HAP-1 (cell line): Measurements from ENCODE around the gene MAN1A2.
"Not testable (repeated sequence)": the region's sequence is repeated elsewhere in the genome, so short reads cannot be mapped to it uniquely, and the experiment has no call there.

Source experiments
- DNase-seq, 2 experiments: peaks; one replicate each; pipeline ENCODE4 v3.0.0-alpha.2; 2016 to 2020; ENCODE audit warnings: low spot score in 2 of 2
- H3K27me3 ChIP-seq: fragments of 250-450 bp; sonication (Bioruptor Pico); 2 replicates; pipeline ENCODE4 v1.5.1; 2020; ENCODE audit warnings: low read depth, mild to moderate bottlenecking, moderate library complexity
- H3K36me3 ChIP-seq: fragments of 250-450 bp; sonication (Bioruptor Pico); replicated peaks from 2 replicates; pipeline ENCODE4 v1.5.1; 2020; ENCODE audit warnings: mild to moderate bottlenecking
- H3K4me1 ChIP-seq: fragments of 250-450 bp; sonication (Bioruptor Pico); 2 replicates; pipeline ENCODE4 v1.5.1; 2020; ENCODE audit warnings: mild to moderate bottlenecking
- H3K4me3 ChIP-seq: fragments of 250-450 bp; sonication (Bioruptor Pico); 2 replicates; pipeline ENCODE4 v1.5.1; 2020; ENCODE audit warnings: mild to moderate bottlenecking, moderate library complexity
- H3K9me3 ChIP-seq: fragments of 250-450 bp; sonication (Bioruptor Pico); 2 replicates; pipeline ENCODE4 v1.5.1; 2020; ENCODE audit warnings: mild to moderate bottlenecking, moderate library complexity
- in situ Hi-C: fragments of 300-500 bp; cut with MboI; formaldehyde crosslinking; loops from 3 replicates; pipeline ENCODE4 v1.14.3; 2020; ENCODE audit warnings: low sequenced_read_pairs, inconsistent platforms, mixed read lengths

The MAN1A2 gene

DNA sequence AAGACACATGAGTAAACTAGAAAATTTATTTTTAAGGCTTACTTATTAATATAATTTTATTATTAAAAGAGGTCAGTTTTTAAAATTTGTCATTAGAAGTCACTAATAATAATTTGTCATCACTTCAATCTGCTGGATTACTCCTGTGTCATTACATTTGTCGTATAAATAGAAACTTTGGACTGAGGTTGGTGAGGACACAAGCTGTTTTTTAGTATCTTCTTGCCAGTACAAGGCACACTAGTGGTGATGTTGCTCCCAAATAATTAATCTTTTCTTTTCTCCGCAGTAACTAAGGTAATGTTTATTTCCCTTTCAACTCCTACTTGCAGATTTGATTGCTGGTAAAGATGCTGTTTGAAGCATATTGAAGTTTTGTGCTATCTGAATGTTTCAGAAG lies 179.2 kb downstream of the MAN1A2 start:
- in situ Hi-C loops, result no loop called here
- Histone ChIP-seq H3K36me3 (no peaks in the 10 kb centered on the region), H3K9me3 (no peaks in the 10 kb centered on the region), H3K27me3 (no peaks in the 10 kb centered on the region), H3K4me1 (no peaks in the 10 kb centered on the region), H3K4me3 (no peak overlapping the region)
- no peak for DNase-seq

GRCh38 chr1:117553471-117553870 lies 186.2 kb downstream of the MAN1A2 start:
- no peaks in the 10 kb centered on the region for H3K9me3 ChIP-seq
- in situ Hi-C loops, result no loop called here
- H3K4me1 ChIP-seq, result no peaks in the 10 kb centered on the region
- H3K27me3 ChIP-seq, result no peaks in the 10 kb centered on the region
- DNase-seq, result no peak
- H3K4me3 ChIP-seq, result no peak overlapping the region
- H3K36me3 ChIP-seq, result no peaks in the 10 kb centered on the region

DNA sequence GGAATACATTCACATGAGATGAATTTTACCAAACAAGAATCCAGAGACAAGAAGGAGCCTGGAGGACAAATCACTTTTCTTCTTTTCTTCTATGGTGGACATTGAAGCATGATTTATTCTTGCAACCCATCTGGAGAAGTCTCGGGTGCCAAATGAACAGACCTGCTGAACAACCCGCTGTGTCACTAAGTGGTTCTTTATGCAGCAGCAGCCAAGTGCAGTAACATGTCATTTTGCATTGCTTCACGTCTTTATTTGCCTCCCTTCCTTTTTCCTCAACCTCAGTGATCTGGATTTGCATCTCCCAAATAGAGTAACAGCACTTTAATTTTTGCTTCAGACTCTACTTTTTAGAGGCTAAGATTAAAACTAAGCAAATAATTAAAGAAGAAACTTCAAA lies 188.6 kb downstream of the MAN1A2 start:
- Histone ChIP-seq H3K27me3 (no peaks in the 10 kb centered on the region), H3K4me1 (no peaks in the 10 kb centered on the region), H3K4me3 (no peak overlapping the region), H3K9me3 (no peaks in the 10 kb centered on the region), H3K36me3 (no peaks in the 10 kb centered on the region)
- in situ Hi-C loops, result no loop called here
- DNase-seq, result no peak

- Histone ChIP-seq H3K36me3 (no peaks in the 10 kb centered on the region), H3K4me1 (no peaks in the 10 kb centered on the region), H3K9me3 (no peaks in the 10 kb centered on the region), H3K4me3 (no peak overlapping the region), H3K27me3 (no peaks in the 10 kb centered on the region)
- in situ Hi-C loops, result no loop called here
- DNase-seq, result no peak
These were observed 189.1 kb downstream of the MAN1A2 start for GRCh38 chr1:117556341-117556740.

GRCh38 chr1:117556976-117557375 lies 189.7 kb downstream of the MAN1A2 start:
- Histone ChIP-seq H3K27me3 (no peaks in the 10 kb centered on the region), H3K36me3 (no peaks in the 10 kb centered on the region), H3K9me3 (no peaks in the 10 kb centered on the region), H3K4me3 (no peak overlapping the region), H3K4me1 (no peaks in the 10 kb centered on the region)
- no peak for DNase-seq
- in situ Hi-C loops, result no loop called here

DNA sequence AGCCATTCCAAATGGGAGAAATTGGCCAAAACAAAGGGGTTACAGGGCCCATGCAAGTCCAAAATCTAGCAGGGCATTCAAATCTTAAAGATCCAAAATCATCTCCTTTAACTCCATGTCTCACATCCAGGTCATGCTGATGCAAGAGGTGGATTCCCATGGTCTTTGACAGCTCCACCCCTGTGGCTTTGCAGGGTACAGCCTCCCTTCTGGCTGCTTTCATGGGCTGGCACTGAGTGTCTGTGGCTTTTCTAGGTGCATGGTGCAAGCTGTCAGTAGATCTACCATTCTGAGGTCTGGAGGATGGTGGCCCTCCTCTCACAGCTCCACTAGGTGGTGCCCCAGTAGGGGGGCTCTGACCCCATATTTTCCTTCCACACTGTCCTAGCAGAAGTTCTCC lies 191.2 kb downstream of the MAN1A2 start:
- DNase-seq, in situ Hi-C loops, H3K9me3 ChIP-seq, H3K4me3 ChIP-seq, H3K4me1 ChIP-seq, H3K36me3 ChIP-seq, H3K27me3 ChIP-seq: not testable (repeated sequence)

- Histone ChIP-seq H3K4me1 (no peaks in the 10 kb centered on the region), H3K4me3 (no peak overlapping the region), H3K9me3 (no peaks in the 10 kb centered on the region), H3K36me3 (no peaks in the 10 kb centered on the region), H3K27me3 (no peaks in the 10 kb centered on the region)
- in situ Hi-C loops, result no loop called here
- DNase-seq, result no peak
These were observed 191.9 kb downstream of the MAN1A2 start for GRCh38 chr1:117559139-117559538.

GRCh38 chr1:117559985-117560384 lies 192.7 kb downstream of the MAN1A2 start:
- H3K27me3 ChIP-seq, result no peaks in the 10 kb centered on the region
- no peaks in the 10 kb centered on the region for H3K9me3 ChIP-seq
- H3K36me3 ChIP-seq, result no peaks in the 10 kb centered on the region
- H3K4me3 ChIP-seq, result no peak overlapping the region
- no peaks in the 10 kb centered on the region for H3K4me1 ChIP-seq
- in situ Hi-C loops, result no loop called here
- no peak for DNase-seq

GRCh38 chr1:117561071-117561470 lies 193.8 kb downstream of the MAN1A2 start:
- Histone ChIP-seq H3K4me3 (no peak overlapping the region), H3K4me1 (no peaks in the 10 kb centered on the region), H3K9me3 (no peaks in the 10 kb centered on the region), H3K27me3 (no peaks in the 10 kb centered on the region), H3K36me3 (no peaks in the 10 kb centered on the region)
- in situ Hi-C loops, result no loop called here
- no peak for DNase-seq

- DNase-seq, result no peak
- in situ Hi-C loops, result no loop called here
- H3K36me3 ChIP-seq, result no peaks in the 10 kb centered on the region
- H3K4me3 ChIP-seq, result no peak overlapping the region
- no peaks in the 10 kb centered on the region for H3K27me3 ChIP-seq
- H3K9me3 ChIP-seq, result no peaks in the 10 kb centered on the region
- H3K4me1 ChIP-seq, result no peaks in the 10 kb centered on the region
These were observed 194.3 kb downstream of the MAN1A2 start for GRCh38 chr1:117561551-117561950.

GRCh38 chr1:117562581-117563491 lies 195.6 kb downstream of the MAN1A2 start:
- DNase-seq, result no peak
- Histone ChIP-seq H3K9me3 (no peaks in the 10 kb centered on the region), H3K4me1 (no peaks in the 10 kb centered on the region), H3K36me3 (no peaks in the 10 kb centered on the region), H3K4me3 (no peak overlapping the region), H3K27me3 (no peaks in the 10 kb centered on the region)
- in situ Hi-C loops, result no loop called here

GRCh38 chr1:117563492-117563875 lies 196.2 kb downstream of the MAN1A2 start:
- H3K4me1 ChIP-seq, result no peaks in the 10 kb centered on the region
- H3K36me3 ChIP-seq, result no peaks in the 10 kb centered on the region
- no peaks in the 10 kb centered on the region for H3K9me3 ChIP-seq
- H3K27me3 ChIP-seq, result no peaks in the 10 kb centered on the region
- H3K4me3 ChIP-seq, result no peak overlapping the region
- in situ Hi-C loops, result no loop called here
- DNase-seq, result no peak

- Histone ChIP-seq H3K4me3 (no peak overlapping the region), H3K36me3 (no peaks in the 10 kb centered on the region), H3K27me3 (no peaks in the 10 kb centered on the region), H3K9me3 (no peaks in the 10 kb centered on the region), H3K4me1 (no peaks in the 10 kb centered on the region)
- in situ Hi-C loops, result no loop called here
- DNase-seq, result peak in 1 of 2 experiments; percentile 3
These were observed 197.2 kb downstream of the MAN1A2 start for GRCh38 chr1:117564227-117565075.

DNA sequence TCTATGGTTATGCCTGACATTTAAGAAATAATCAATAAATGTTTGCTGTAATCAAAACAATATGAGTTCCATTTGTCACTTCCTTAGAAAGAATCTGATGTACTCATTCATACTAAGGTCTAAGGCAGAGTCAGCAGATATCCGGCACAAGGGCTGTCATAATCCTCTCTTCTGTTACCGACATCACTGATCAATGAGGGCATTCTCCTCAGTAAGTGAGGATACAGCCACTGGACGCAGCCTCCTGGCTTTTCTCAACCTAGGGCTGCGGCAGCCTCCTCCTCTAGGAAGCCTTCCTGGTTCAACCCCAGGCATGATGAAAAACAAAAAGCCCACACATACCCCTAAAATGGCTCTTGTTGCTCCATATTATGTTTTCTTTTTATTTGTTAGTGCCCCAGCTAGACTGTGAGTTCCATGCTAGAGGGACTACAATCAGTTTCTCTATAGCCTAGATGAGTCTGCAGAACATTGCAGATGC lies 197.9 kb downstream of the MAN1A2 start:
- no peak overlapping the region for H3K4me3 ChIP-seq
- no peaks in the 10 kb centered on the region for H3K4me1 ChIP-seq
- H3K36me3 ChIP-seq, result no peaks in the 10 kb centered on the region
- in situ Hi-C loops, result no loop called here
- H3K27me3 ChIP-seq, result peaks cover under 1% of the 10 kb centered on the region; the same call in 1 of the 2 replicates
- no peak for DNase-seq
- H3K9me3 ChIP-seq, result no peaks in the 10 kb centered on the region
